HG03342 (cell line): ENCODE data around the gene RELA.
"Not testable (repeated sequence)": the region's sequence is repeated elsewhere in the genome, so short reads cannot be mapped to it uniquely, and the experiment has no call there.

Source experiments
- ATAC-seq: cut with Tn5 transposase; IDR thresholded peaks from one replicate; pipeline ENCODE4 v1.9.1; 2021; ENCODE audit warnings: mild to moderate bottlenecking, moderate library complexity; ENCODE audit not compliant: unreplicated experiment

The RELA gene

GRCh38 chr11:65672180-65672860 lies 9.6 kb upstream of the RELA start:
- ATAC-seq = no peak

DNA sequence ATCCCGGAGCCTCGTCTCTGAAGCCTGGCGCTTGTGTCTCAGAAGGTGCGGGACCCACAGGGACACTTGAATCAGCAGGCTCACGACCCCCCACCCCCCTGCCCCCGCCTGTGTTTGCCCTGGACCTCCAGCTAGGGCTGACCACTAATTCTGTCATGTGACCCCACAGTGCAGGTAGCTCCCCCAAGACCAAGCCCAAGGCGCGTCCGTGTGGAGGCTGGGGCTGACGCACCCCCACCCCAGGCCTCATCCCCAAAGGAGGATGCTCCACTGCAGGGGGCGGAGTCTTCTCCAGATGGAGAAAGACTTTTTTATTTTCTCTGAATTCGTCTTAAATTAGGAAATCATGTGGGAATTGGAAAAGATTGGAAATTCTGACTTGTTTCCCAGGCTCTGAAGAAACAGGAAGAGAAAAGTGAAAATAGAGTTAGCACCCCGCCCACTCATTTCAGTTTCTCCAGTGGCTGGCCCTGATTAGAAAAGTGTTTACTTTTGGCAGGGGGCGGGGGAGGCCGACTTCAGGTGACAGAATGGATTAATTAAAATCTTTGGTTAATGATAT lies 1.0 kb upstream of the RELA start:
- peak; percentile 12 for ATAC-seq

- no peak for ATAC-seq
These were observed 393 bp downstream of the RELA start for GRCh38 chr11:65662247-65662798.

- no peak for ATAC-seq
These were observed 993 bp downstream of the RELA start for GRCh38 chr11:65661599-65662246.

DNA sequence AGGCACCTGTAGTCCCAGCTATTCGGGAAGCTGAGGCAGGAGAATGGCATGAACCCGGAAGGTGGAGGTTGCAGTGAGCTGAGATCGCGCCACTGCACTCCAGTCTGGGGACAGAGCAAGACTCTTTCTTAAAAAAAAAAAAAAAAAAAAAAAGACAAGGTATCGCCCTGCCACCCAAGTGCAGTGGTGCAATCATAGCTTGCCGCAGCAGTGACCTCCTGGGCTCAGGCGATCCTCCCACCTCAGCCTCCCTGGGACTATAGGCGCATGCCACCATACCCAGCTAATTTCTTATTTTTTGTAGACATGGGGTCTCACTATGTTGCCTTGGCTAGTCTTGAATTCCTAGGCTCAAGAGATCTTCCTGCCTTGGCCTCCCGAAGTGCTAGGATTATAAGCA lies 1.8 kb downstream of the RELA start:
- not testable (repeated sequence) for ATAC-seq

GRCh38 chr11:65660038-65660437 lies 2.7 kb downstream of the RELA start:
- ATAC-seq = no peak

GRCh38 chr11:65658174-65659021 lies 4.3 kb downstream of the RELA start:
- ATAC-seq = no peak

- no peak for ATAC-seq
These were observed 5.3 kb downstream of the RELA start for GRCh38 chr11:65657426-65657825.

- ATAC-seq = no peak
These were observed 7.0 kb downstream of the RELA start for GRCh38 chr11:65655570-65656332.

DNA sequence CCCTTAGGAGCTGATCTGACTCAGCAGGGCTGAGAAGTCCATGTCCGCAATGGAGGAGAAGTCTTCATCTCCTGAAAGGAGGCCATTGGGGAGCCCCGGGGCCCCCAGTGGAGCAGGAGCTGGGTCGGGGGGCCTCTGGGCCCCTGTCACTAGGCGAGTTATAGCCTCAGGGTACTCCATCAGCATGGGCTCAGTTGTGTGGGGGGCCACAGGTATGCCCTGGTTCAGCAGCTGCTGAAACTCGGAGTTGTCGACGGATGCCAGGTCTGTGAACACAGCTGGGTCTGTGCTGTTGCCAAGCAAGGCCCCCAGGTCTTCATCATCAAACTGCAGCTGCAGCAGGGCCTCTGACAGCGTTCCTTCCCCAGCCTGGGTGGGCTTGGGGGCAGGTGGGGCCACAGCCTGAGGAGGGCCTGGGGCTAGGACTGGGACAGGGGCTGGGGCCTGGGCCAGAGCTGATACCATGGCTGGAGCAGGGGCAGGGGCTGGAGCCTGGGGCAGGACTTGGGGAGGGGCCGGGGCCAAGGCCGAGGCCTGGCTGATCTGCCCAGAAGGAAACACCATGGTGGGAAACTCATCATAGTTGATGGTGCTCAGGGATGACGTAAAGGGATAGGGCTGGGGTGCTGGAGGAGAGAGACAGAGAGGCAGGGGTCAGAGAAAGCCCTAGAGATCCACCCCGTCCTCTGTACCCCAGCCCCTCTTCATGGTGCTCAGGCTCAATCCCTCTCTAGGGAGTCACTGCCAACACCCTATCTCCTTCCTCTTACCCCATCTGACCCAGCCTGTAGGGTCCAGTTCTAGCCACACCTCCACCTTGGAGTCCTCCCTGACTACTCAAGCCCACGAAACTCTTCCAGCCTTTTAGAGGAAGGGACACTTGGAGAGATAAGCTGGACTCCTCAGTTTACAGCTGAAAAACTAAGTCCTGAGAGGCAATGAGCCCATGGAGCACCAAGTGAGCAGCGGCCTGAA lies 8.1 kb downstream of the RELA start:
- ATAC-seq = no peak

DNA sequence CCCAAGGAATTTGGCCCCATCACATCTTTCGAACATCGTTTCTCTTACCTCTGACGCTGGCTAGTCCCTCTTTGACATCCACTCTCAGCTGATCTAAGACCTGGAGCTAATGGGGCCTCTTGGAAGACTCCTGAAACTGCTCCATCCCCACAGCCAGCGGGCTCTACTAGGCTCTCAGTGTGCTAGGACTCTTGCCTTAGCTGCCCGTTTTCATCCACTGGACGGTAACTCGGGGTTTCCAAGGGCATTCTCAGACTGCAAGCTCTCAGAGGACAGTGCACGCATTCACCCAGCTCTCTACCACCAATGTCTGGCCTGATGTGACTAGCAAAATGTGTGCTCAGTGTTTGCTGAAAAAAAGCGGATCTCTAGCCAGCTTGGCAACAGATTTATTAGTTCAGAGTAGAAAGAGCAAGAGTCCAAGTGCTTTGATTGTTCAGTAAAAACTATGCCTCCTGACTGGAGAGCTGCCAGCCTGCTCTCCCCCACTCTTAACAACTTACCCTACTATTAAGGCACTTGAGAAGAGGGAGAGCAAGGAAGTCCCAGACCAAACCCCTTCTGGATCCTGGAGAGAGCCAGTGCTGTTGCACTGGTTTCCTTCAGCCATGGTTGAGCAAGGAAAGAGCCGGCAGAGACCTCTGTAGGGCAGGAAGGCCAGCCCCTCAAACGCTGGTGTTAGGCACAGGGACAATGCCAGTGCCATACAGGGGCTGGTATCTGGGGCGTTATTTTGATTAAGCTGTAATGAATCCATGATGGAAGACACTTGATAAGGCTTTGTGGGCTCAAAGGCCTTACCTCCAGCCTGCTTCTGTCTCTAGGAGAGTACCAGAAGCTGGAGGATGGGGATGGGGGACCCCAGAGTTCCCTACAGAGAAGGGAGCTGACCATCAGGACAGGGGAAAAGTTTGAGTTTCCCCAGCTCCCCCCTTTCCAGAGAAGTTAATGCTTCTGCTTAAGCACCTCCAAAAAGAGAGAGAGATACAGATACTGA lies 9.2 kb downstream of the RELA start:
- ATAC-seq = no peak

- ATAC-seq = peak; percentile 70
These were observed 10.0 kb downstream of the RELA start for GRCh38 chr11:65652511-65653228.

- ATAC-seq = no peak
These were observed 10.9 kb downstream of the RELA start for GRCh38 chr11:65651589-65652510.

GRCh38 chr11:65651339-65651588 lies 11.5 kb downstream of the RELA start:
- no peak for ATAC-seq

- no peak for ATAC-seq
These were observed 12.0 kb downstream of the RELA start for GRCh38 chr11:65650547-65651338.
